Astrocyte (in vitro differentiated cells and primary cell): ENCODE measurements around the gene GART. TPM values are rescaled to one million over a fixed set of nuclear protein-coding genes. Genes with fewer than 3 reads are reported as not detected.

ENCODE experiments used
- DNase-seq: peaks from one replicate; pipeline ENCODE4 v3.0.0-alpha.2; 2010; ENCODE audit warnings: low read depth
- FAIRE-seq: peaks from 2 replicates; lab custom pipeline; 2011; peaks lifted over from hg19 to GRCh38; lab: Jason Lieb, UNC
- H2AFZ ChIP-seq: 2 replicates; pipeline ENCODE4 v1.6.0; 2012; ENCODE audit warnings: low read depth, low read length, inconsistent platforms
- H3K27ac ChIP-seq: 2 replicates; pipeline ENCODE4 v1.5.1; 2011; ENCODE audit warnings: low read depth, low read length, inconsistent platforms
- H3K27me3 ChIP-seq: 2 replicates; pipeline ENCODE4 v1.6.0; 2011; ENCODE audit warnings: low read length, inconsistent platforms; ENCODE audit not compliant: insufficient read depth
- H3K36me3 ChIP-seq: 2 replicates; pipeline ENCODE4 v1.5.1; 2011; ENCODE audit warnings: low read length, inconsistent platforms; ENCODE audit not compliant: insufficient read depth
- H3K4me1 ChIP-seq: 2 replicates; pipeline ENCODE4 v1.5.1; 2011; ENCODE audit warnings: low read length, inconsistent platforms; ENCODE audit not compliant: insufficient read depth
- H3K4me2 ChIP-seq: 2 replicates; pipeline ENCODE4 v1.6.0; 2012; ENCODE audit warnings: low read length, inconsistent platforms
- H3K4me3 ChIP-seq: 2 replicates; pipeline ENCODE4 v1.5.1; 2011; ENCODE audit warnings: low read depth, mild to moderate bottlenecking, low read length, inconsistent platforms; ENCODE audit not compliant: insufficient read depth
- H3K79me2 ChIP-seq: 2 replicates; pipeline ENCODE4 v1.6.0; 2012; ENCODE audit warnings: mild to moderate bottlenecking, low read length, inconsistent platforms; ENCODE audit not compliant: insufficient read depth
- H3K9ac ChIP-seq: 2 replicates; pipeline ENCODE4 v1.6.0; 2012; ENCODE audit warnings: mild to moderate bottlenecking, low read length, inconsistent platforms
- H3K9me3 ChIP-seq: 2 replicates; pipeline ENCODE4 v1.5.1; 2012; ENCODE audit warnings: low read depth, mild to moderate bottlenecking, low read length, inconsistent platforms; ENCODE audit not compliant: insufficient read depth
- H4K20me1 ChIP-seq: 2 replicates; pipeline ENCODE4 v1.6.0; 2012; ENCODE audit warnings: low read length, inconsistent platforms; ENCODE audit not compliant: insufficient read depth
- H3K27ac Mint-ChIP-seq: one replicate; pipeline ENCODE4 v1.8.0; 2021; ENCODE audit warnings: mild to moderate bottlenecking, mixed read lengths; ENCODE audit not compliant: unreplicated experiment
- H3K27me3 Mint-ChIP-seq: one replicate; pipeline ENCODE4 v1.8.0; 2021; ENCODE audit warnings: low read depth, mixed read lengths; ENCODE audit not compliant: unreplicated experiment
- H3K36me3 Mint-ChIP-seq: one replicate; pipeline ENCODE4 v1.8.0; 2021; ENCODE audit warnings: low read depth, mixed read lengths; ENCODE audit not compliant: unreplicated experiment
- H3K4me1 Mint-ChIP-seq: one replicate; pipeline ENCODE4 v1.8.0; 2021; ENCODE audit warnings: low read depth, mixed read lengths; ENCODE audit not compliant: unreplicated experiment
- H3K4me3 Mint-ChIP-seq: one replicate; pipeline ENCODE4 v1.8.0; 2021; ENCODE audit warnings: mild to moderate bottlenecking, moderate library complexity, mixed read lengths; ENCODE audit not compliant: unreplicated experiment
- H3K9me3 Mint-ChIP-seq: one replicate; pipeline ENCODE4 v1.8.0; 2021; ENCODE audit warnings: mild to moderate bottlenecking, mixed read lengths; ENCODE audit not compliant: unreplicated experiment
- EZH2 ChIP-seq: IDR thresholded peaks from 2 replicates; pipeline ENCODE4 v1.6.1; 2012; ENCODE audit warnings: mild to moderate bottlenecking, low read length, inconsistent platforms; ENCODE audit not compliant: insufficient read depth
- total RNA-seq: library from RNA; stranded (reverse); gene quantifications from 2 replicates; pipeline ENCODE4 v1.2.1, GENCODE V29; 2021
- TF ChIP-seq, protein P1 (sequence below): IDR thresholded peaks from 2 replicates; pipeline ENCODE4 v1.5.1; 2011; ENCODE audit warnings: low read depth, mild to moderate bottlenecking, inconsistent platforms, low read length, moderate library complexity; ENCODE audit not compliant: insufficient read depth

Gene GART
- total RNA-seq, 1 donor from 2014 or later: 99.5 TPM

GRCh38 chr21:33479679-33480480, 62.0 kb downstream of the GART start, which contains the start of gene TMEM50B:
Gene TMEM50B (minus strand): TSS chr21:33479974. CDS start chr21:33468885, 11,089 bp downstream.
- H3K36me3 Mint-ChIP-seq: no peaks in the 10 kb centered on the region
- H2AFZ ChIP-seq: peak within 1 kb of the TSS; percentile 82
- peak within 1 kb of the TSS; percentile 94 for H3K9ac ChIP-seq
- no peaks in the 10 kb centered on the region for H3K27me3 Mint-ChIP-seq
- H3K27ac Mint-ChIP-seq: peak within 1 kb of the TSS; percentile 97
- peak within 1 kb of the TSS; percentile 95 for H3K4me3 Mint-ChIP-seq
- peaks cover 9% of the 10 kb centered on the region for H3K4me1 ChIP-seq
- H3K9me3 Mint-ChIP-seq: no peaks in the 10 kb centered on the region
- H3K4me2 ChIP-seq: peak within 1 kb of the TSS; percentile 96
- peak within 1 kb of the TSS; percentile 86 for H3K27ac ChIP-seq
- FAIRE-seq (no peak), DNase-seq (peak; percentile 90)
- H3K79me2 ChIP-seq: peaks cover 28% of the 10 kb centered on the region
- H3K36me3 ChIP-seq: no peaks in the 10 kb centered on the region
- H3K9me3 ChIP-seq: no peaks in the 10 kb centered on the region
- peak within 1 kb of the TSS; percentile 91 for H3K4me3 ChIP-seq
- no peaks in the 10 kb centered on the region for H3K27me3 ChIP-seq
- H4K20me1 ChIP-seq: peaks cover 7% of the 10 kb centered on the region
- no peak for TF ChIP-seq EZH2
- TF ChIP-seq, protein P1, sequence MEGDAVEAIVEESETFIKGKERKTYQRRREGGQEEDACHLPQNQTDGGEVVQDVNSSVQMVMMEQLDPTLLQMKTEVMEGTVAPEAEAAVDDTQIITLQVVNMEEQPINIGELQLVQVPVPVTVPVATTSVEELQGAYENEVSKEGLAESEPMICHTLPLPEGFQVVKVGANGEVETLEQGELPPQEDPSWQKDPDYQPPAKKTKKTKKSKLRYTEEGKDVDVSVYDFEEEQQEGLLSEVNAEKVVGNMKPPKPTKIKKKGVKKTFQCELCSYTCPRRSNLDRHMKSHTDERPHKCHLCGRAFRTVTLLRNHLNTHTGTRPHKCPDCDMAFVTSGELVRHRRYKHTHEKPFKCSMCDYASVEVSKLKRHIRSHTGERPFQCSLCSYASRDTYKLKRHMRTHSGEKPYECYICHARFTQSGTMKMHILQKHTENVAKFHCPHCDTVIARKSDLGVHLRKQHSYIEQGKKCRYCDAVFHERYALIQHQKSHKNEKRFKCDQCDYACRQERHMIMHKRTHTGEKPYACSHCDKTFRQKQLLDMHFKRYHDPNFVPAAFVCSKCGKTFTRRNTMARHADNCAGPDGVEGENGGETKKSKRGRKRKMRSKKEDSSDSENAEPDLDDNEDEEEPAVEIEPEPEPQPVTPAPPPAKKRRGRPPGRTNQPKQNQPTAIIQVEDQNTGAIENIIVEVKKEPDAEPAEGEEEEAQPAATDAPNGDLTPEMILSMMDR: peak; percentile 4
- H3K4me1 Mint-ChIP-seq: peaks cover 11% of the 10 kb centered on the region

DNA sequence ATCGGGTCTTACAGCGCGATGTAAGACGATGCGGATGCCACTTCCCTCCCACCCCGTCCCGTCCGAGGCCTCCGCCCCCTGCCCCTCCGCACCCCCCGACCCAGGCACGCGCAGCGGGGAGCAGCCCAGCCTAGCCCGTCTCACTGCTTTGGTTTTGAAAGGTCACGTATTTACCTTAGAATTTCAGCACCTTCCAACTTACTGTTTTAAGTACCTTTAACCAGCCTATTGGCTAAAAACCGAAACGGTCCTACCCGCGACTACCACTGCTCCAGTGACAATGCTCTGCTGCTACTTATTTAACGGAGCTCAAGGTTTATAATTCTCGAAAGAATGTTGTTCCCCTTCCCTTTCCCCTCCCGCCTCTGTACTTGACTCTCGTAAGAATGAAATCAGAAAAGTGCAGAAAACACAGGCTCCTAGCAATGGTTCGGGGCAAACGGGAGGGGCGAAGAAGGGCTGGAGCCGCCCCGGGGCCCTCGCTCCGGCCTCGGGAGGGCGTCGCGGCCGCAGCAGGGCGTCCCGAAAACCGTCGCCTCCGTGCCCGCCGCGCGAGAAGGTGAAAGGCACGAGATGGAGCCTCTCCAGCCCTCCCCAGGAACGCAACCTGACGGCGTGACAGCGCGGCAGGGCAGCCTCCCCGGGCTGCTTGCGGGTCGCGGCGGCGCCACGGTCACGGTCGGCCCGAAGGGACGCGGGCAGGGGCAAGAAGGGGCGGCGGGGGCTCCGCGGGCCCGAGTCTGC, 62.8 kb downstream of the GART start:
- H3K9ac ChIP-seq: peak overlapping the region; percentile 94
- no peaks in the 10 kb centered on the region for H3K36me3 ChIP-seq
- peak overlapping the region; percentile 88 for H3K4me2 ChIP-seq
- FAIRE-seq (no peak), DNase-seq (peak; percentile 8)
- Mint-ChIP-seq H3K4me1 (peaks cover 11% of the 10 kb centered on the region), H3K27ac (peak overlapping the region; percentile 66), H3K27me3 (no peaks in the 10 kb centered on the region), H3K4me3 (peak overlapping the region; percentile 92), H3K36me3 (no peaks in the 10 kb centered on the region), H3K9me3 (no peaks in the 10 kb centered on the region)
- H3K79me2 ChIP-seq: peaks cover 31% of the 10 kb centered on the region
- peak overlapping the region; percentile 82 for H2AFZ ChIP-seq
- no peak for TF ChIP-seq EZH2
- TF ChIP-seq, protein P1: no peak
- H3K9me3 ChIP-seq: no peaks in the 10 kb centered on the region
- peaks cover 7% of the 10 kb centered on the region for H4K20me1 ChIP-seq
- H3K27me3 ChIP-seq: no peaks in the 10 kb centered on the region
- peak overlapping the region; percentile 91 for H3K4me3 ChIP-seq
- H3K4me1 ChIP-seq: peaks cover 9% of the 10 kb centered on the region
- peak overlapping the region; percentile 86 for H3K27ac ChIP-seq
